ENCODE results near the gene SMARCC1.

DNA sequence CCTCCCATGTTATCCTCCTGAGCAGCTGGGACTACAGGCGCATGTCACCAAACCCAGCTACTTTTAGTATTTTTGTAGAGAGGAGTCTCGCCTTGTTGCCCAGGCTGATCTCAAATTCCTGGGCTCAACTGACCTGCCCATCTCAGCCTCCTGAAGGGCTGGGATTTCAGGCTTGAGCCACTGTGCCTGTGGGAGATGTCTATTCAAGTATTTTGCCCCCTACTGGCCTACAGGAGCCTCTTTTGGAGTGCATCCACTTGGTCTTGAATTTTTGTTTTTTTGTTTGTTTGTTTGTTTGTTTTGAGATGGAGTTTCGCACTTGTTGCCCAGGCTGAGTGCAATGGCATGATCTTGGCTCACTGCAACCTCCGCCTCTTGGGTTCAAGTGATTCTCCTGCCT is 18.0 kb upstream of the SMARCC1 start:
- TF ChIP-seq, protein P1, sequence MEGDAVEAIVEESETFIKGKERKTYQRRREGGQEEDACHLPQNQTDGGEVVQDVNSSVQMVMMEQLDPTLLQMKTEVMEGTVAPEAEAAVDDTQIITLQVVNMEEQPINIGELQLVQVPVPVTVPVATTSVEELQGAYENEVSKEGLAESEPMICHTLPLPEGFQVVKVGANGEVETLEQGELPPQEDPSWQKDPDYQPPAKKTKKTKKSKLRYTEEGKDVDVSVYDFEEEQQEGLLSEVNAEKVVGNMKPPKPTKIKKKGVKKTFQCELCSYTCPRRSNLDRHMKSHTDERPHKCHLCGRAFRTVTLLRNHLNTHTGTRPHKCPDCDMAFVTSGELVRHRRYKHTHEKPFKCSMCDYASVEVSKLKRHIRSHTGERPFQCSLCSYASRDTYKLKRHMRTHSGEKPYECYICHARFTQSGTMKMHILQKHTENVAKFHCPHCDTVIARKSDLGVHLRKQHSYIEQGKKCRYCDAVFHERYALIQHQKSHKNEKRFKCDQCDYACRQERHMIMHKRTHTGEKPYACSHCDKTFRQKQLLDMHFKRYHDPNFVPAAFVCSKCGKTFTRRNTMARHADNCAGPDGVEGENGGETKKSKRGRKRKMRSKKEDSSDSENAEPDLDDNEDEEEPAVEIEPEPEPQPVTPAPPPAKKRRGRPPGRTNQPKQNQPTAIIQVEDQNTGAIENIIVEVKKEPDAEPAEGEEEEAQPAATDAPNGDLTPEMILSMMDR (IDR thresholded peaks at IDR 0.05) = no peak; the same call in 1 of the 2 replicates
- TF ChIP-seq POLR2AphosphoS5 (IDR thresholded peaks at IDR 0.05; ENCODE audit: low read depth, low read length) (no peak), TCF7L2 (IDR thresholded peaks at IDR 0.05; ENCODE audit: low read depth, low read length) (no peak), SIN3A (IDR thresholded peaks at IDR 0.05; ENCODE audit: borderline replicate concordance, insufficient read depth, low read depth, low read length) (no peak)
- TF ChIP-seq, protein P2, sequence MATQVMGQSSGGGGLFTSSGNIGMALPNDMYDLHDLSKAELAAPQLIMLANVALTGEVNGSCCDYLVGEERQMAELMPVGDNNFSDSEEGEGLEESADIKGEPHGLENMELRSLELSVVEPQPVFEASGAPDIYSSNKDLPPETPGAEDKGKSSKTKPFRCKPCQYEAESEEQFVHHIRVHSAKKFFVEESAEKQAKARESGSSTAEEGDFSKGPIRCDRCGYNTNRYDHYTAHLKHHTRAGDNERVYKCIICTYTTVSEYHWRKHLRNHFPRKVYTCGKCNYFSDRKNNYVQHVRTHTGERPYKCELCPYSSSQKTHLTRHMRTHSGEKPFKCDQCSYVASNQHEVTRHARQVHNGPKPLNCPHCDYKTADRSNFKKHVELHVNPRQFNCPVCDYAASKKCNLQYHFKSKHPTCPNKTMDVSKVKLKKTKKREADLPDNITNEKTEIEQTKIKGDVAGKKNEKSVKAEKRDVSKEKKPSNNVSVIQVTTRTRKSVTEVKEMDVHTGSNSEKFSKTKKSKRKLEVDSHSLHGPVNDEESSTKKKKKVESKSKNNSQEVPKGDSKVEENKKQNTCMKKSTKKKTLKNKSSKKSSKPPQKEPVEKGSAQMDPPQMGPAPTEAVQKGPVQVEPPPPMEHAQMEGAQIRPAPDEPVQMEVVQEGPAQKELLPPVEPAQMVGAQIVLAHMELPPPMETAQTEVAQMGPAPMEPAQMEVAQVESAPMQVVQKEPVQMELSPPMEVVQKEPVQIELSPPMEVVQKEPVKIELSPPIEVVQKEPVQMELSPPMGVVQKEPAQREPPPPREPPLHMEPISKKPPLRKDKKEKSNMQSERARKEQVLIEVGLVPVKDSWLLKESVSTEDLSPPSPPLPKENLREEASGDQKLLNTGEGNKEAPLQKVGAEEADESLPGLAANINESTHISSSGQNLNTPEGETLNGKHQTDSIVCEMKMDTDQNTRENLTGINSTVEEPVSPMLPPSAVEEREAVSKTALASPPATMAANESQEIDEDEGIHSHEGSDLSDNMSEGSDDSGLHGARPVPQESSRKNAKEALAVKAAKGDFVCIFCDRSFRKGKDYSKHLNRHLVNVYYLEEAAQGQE (IDR thresholded peaks at IDR 0.05; ENCODE audit: insufficient read depth in 1 of 2, low read depth in 2 of 2, low read length in 1 of 2) = no peak

All from Panc1 (cell line).